Chondrocyte (in vitro differentiated cells): Measurements from ENCODE around the gene EPB41L5. TPM values are rescaled to one million over a fixed set of nuclear protein-coding genes. Genes with fewer than 3 reads are reported as not detected.

Experiments
- DNase-seq: peaks from one replicate; pipeline ENCODE4 v3.0.0; 2021; ENCODE audit warnings: mixed read lengths, low spot score
- H3K27ac Mint-ChIP-seq: one replicate; pipeline ENCODE4 v1.8.0; 2021; ENCODE audit warnings: mild to moderate bottlenecking, moderate library complexity, mixed read lengths; ENCODE audit not compliant: unreplicated experiment
- H3K27me3 Mint-ChIP-seq: 2 replicates; pipeline ENCODE4 v1.8.0; 2021; ENCODE audit warnings: low read depth, mixed read lengths
- H3K36me3 Mint-ChIP-seq: 2 replicates; pipeline ENCODE4 v1.8.0; 2021; ENCODE audit warnings: low read depth, mixed read lengths
- H3K4me1 Mint-ChIP-seq: 2 replicates; pipeline ENCODE4 v1.8.0; 2021; ENCODE audit warnings: low read depth, mild to moderate bottlenecking, mixed read lengths
- H3K4me3 Mint-ChIP-seq: one replicate; pipeline ENCODE4 v1.8.0; 2021; ENCODE audit warnings: mild to moderate bottlenecking, moderate library complexity, mixed read lengths; ENCODE audit not compliant: unreplicated experiment
- H3K9me3 Mint-ChIP-seq: 2 replicates; pipeline ENCODE4 v1.8.0; 2021; ENCODE audit warnings: low read depth, mixed read lengths
- total RNA-seq: library from RNA; stranded (reverse); gene quantifications from 3 replicates; pipeline ENCODE4 v1.2.1, GENCODE V29; 2021
- TF ChIP-seq, protein P1 (sequence below): fragments of 200-600 bp; sonication (generic); IDR thresholded peaks from 2 replicates; pipeline ENCODE4 v1.5.0; 2021; ENCODE audit warnings: antibody characterized with exemption, mild to moderate bottlenecking, moderate library complexity

The EPB41L5 gene
- total RNA-seq, 1 donor from 2014 or later = 13.0 TPM

DNA sequence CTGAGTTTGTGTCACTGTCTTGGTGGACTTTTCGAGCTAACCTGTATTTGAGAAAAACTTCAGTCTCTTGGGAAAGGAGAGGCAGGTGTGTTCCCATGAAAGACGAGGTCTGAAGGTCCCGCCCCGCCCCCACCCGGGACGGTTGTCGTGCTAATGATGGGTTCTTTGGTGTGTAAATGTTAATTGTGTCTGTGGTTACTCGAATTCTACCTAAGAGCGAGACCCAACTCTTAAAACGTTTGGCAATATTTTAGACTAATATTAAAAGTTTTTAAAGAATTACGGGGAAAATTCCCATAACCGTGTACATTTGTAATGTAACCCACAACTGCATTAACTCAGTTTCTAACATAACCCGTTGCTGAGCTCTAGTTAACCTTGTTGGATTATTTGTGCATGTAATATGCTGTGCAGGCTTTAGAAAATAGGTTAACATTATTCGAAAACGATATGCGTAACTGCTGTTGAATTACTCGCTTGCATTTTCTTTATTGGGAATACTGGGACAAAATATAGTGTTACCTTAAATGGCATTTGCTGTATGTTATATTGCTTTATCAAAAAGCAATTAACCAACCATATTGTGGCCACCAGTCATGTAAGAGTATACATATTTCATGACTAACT lies 833 bp downstream of the EPB41L5 start:
- H3K27ac Mint-ChIP-seq = peak overlapping the region; percentile 47
- no peaks in the 10 kb centered on the region for H3K9me3 Mint-ChIP-seq
- peaks cover 16% of the 10 kb centered on the region for H3K4me1 Mint-ChIP-seq
- H3K27me3 Mint-ChIP-seq = no peaks in the 10 kb centered on the region
- H3K36me3 Mint-ChIP-seq = no peaks in the 10 kb centered on the region
- TF ChIP-seq, protein P1, sequence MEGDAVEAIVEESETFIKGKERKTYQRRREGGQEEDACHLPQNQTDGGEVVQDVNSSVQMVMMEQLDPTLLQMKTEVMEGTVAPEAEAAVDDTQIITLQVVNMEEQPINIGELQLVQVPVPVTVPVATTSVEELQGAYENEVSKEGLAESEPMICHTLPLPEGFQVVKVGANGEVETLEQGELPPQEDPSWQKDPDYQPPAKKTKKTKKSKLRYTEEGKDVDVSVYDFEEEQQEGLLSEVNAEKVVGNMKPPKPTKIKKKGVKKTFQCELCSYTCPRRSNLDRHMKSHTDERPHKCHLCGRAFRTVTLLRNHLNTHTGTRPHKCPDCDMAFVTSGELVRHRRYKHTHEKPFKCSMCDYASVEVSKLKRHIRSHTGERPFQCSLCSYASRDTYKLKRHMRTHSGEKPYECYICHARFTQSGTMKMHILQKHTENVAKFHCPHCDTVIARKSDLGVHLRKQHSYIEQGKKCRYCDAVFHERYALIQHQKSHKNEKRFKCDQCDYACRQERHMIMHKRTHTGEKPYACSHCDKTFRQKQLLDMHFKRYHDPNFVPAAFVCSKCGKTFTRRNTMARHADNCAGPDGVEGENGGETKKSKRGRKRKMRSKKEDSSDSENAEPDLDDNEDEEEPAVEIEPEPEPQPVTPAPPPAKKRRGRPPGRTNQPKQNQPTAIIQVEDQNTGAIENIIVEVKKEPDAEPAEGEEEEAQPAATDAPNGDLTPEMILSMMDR = no peak
- no peak for DNase-seq
- H3K4me3 Mint-ChIP-seq = peak overlapping the region; percentile 83

DNA sequence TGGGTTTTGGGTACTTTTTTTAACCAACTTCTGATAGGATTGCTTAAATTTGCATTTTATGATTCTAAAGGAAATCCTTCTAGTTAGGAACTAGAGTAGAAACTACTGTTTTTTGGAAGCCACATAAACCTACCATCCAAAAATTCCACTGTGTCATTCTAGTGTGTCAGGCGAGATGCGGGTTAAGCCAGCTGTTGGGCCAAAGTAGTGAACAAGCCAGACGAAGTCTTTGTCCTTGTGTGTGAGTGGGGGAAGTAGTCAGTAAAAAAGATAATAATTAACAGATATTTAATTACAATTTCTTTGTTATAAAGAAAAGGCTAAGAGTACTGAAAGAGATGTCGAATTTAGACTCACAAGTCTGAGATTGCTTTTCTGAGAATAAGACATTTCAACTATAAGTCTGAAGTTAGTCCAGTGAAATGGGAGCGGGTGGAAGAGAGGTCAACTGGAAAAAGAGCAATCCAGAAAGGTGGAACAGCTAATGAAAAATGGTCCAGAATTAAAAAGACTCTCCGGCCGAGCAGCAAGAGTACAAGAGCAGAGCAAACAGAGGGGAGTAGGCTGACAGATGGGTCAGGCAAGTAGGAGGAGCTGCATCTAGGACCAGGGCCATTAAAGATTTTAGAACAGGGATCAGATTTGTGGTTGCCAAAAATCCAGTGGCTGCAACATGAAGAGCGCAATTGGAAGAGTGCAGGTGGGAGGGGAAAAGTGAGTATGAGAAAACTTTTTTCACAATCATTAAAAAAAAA lies 1.5 kb downstream of the EPB41L5 start:
- Mint-ChIP-seq H3K27ac (no peak overlapping the region), H3K4me3 (peak overlapping the region; percentile 83), H3K4me1 (peaks cover 16% of the 10 kb centered on the region), H3K36me3 (no peaks in the 10 kb centered on the region), H3K9me3 (no peaks in the 10 kb centered on the region), H3K27me3 (no peaks in the 10 kb centered on the region)
- TF ChIP-seq, protein P1 = no peak
- DNase-seq = no peak

DNA sequence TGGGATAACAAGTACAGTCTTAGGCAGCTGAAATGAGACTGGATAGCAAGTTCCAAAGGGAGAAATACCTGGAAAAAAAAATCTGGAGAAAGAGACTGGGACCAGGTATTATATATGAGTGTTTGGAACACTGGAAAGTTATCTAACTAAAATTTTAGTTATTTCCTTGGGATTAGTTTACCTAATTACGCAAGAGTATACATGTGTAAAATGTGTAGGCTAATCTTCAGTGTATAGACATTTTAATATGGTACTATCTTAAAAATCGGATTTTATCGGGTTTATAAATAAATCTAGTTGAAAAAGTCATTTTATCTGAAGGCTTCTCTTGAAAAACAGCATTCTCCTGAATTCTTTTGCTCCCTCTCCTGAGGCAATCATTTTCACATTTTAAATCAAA lies 3.9 kb downstream of the EPB41L5 start:
- no peaks in the 10 kb centered on the region for H3K36me3 Mint-ChIP-seq
- no peak overlapping the region for H3K4me3 Mint-ChIP-seq

DNA sequence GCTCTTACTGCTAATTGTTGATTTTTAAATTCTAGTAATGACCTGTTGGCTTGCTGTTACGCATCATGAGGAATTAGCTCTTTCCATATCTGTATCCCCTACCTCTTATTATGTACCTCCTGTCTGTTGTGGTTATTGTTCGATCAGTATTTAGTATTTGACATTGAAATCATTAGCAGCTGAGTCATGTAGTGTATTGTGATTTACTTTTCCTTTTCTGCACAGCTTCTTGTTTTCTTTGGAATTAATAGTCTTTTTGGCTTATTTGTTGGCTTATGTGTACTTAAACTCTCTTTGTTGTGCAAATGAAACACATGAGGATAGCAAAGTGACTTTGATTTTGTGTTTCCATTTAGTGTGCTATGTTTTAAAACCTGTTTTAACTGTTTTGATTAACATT lies 4.3 kb downstream of the EPB41L5 start:
- no peak for DNase-seq
- Mint-ChIP-seq H3K9me3 (no peaks in the 10 kb centered on the region), H3K4me1 (peaks cover 19% of the 10 kb centered on the region), H3K27ac (no peak overlapping the region), H3K4me3 (no peak overlapping the region), H3K27me3 (no peaks in the 10 kb centered on the region), H3K36me3 (no peaks in the 10 kb centered on the region)
- TF ChIP-seq, protein P1 = no peak

More for the DNA sequence above, 3.9 kb downstream of the EPB41L5 start:
- no peaks in the 10 kb centered on the region for H3K9me3 Mint-ChIP-seq
- no peak overlapping the region for H3K27ac Mint-ChIP-seq
- no peaks in the 10 kb centered on the region for H3K27me3 Mint-ChIP-seq
- TF ChIP-seq, protein P1 = no peak
- peaks cover 21% of the 10 kb centered on the region for H3K4me1 Mint-ChIP-seq
- DNase-seq = no peak

DNA sequence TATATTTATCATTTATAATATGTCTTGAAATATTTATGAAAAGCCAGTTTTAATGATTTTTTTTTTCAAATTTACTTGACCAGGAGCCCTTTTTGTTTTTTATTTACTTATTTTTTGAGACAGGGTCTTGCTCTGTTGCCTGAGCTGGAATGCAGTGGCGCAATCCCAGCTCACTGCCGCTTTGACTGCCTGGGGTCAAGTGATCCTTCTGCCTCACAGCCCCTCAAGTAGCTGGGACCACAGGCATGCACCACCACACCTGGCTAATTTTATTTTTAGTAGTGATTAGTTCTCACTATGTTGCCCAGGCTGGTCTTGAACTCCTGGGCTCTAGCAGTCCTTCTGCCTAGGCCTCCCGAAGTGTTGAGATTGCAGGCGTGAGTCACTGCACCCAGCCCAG lies 5.7 kb downstream of the EPB41L5 start:
- Mint-ChIP-seq H3K9me3 (peaks cover 2% of the 10 kb centered on the region), H3K27ac (no peak overlapping the region)
- TF ChIP-seq, protein P1 = no peak

More for the DNA sequence above, 5.7 kb downstream of the EPB41L5 start:
- DNase-seq = no peak
- H3K27me3 Mint-ChIP-seq = no peaks in the 10 kb centered on the region
- H3K4me1 Mint-ChIP-seq = peaks cover 14% of the 10 kb centered on the region
- no peak overlapping the region for H3K4me3 Mint-ChIP-seq
- no peaks in the 10 kb centered on the region for H3K36me3 Mint-ChIP-seq
